Measurements from ENCODE around the gene C9orf43. TPM values are rescaled to one million over a fixed set of nuclear protein-coding genes. Genes with fewer than 3 reads are reported as not detected.
"Not testable (repeated sequence)": the region's sequence is repeated elsewhere in the genome, so short reads cannot be mapped to it uniquely, and the experiment has no call there.

C9orf43 gene
- total RNA-seq, 2 donors from 2014 or later = 0.32 to 0.33 TPM

DNA sequence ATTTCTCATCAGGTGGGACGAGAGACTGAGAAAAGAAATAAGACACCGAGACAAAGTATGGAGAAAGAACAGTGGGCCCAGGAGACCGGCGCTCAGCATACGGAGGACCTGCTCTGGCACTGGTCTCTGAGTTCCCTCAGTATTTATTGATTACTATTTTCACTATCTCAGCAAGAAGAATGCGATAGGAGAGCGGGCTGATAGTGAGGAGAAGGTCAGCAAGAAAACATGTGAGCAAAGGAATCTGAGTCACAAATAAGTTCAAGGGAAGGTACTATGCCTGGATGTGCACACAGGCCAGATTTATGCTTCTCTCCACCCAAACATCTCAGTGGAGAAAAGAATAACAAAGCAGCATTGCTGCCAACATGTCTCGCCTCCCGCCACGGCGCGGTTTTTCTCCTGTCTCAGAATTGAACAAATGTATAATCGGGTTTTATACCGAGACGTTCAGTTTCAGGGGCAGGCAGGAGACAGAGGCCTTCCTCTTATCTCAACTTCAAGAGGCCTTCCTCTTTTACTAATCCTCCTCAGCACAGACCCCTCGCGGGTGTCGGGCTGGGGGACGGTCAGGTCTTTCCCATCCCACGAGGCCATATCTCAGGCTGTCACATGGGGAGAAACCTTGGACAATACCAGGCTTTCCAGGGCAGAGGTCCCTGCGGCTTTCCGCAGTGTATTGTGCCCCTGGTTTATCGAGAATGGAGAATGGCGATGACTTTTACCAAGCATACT lies 31.3 kb upstream of the C9orf43 start:
- DNase-seq (ENCODE audit: low spot score) = peak; percentile 68
- intact Hi-C loops (cut with DNase I) = loop anchor here in 1 of 2 donors (5.0 kb wide), 1 partner anchor 1083 kb away; no protein-coding TSS in a partner anchor

DNA sequence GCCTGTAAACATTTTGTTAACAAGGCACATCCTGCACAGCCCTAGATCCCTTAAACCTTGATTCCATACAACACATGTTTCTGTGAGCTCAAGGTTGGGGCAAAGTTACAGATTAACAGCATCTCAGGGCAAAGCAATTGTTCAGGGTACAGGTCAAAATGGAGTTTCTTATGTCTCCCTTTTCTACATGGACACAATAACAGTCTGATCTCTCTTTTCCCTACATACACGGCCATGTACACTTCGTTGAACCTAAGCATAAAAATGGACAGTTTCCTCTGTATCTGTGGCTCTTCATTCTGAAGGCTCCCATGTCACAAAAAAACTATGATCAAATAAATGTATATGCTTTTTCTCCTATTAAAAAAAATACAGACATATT lies 30.7 kb upstream of the C9orf43 start:
- intact Hi-C loops (cut with DNase I) = loop anchor here in 1 of 2 donors (5.0 kb wide), 1 partner anchor 1082 kb away; no protein-coding TSS in a partner anchor

DNA sequence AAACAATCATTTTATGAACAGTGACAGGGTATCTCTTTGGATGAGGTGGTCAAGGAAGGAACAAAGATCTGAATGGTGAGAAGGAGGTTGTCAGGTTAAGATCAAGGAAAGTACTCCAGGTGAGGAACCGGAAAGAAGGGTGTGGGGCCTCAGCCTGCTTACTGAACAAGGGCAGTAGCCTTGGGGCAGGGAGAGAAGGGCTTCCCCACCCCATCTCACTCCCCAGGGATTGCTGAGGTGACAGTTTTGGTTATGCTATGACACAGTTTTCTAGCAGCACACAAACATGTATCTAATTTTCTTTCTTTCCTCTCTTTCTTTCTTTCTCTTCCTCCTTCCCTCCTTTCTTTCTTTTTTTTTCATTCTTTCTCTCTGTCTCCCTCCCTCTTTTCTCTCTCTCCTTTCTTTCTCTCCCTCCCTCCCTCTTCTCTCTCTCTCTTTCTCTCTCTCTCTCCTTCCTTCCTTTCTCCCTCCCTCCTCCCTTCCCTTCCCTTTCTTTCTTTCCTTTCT lies 29.6 kb upstream of the C9orf43 start:
- no peak for DNase-seq (ENCODE audit: low spot score)
- intact Hi-C loops (cut with DNase I) = no loop called here

More for the DNA sequence above, 30.7 kb upstream of the C9orf43 start:
- DNase-seq (ENCODE audit: low spot score) = not testable (repeated sequence)

DNA sequence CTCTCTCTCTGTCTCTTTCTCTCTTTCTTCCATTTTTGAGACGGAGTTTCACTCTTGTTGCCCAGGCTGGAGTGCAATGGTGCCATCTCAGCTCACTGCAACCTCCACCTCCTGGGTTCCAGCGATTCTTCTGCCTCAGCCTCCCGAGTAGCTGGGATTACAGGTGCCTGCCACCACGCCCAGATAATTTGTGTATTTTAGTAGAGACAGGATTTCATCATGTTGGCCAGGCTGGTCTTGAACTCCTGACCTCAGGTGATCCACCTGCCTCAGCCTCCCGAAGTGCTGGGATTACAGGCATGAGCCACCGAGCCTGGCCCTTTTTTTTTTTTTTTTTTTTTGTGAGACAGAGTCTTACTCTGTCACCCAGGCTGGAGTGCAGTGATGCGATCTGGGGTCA lies 29.1 kb upstream of the C9orf43 start:
- intact Hi-C loops (cut with DNase I); DNase-seq (ENCODE audit: low spot score): not testable (repeated sequence)

DNA sequence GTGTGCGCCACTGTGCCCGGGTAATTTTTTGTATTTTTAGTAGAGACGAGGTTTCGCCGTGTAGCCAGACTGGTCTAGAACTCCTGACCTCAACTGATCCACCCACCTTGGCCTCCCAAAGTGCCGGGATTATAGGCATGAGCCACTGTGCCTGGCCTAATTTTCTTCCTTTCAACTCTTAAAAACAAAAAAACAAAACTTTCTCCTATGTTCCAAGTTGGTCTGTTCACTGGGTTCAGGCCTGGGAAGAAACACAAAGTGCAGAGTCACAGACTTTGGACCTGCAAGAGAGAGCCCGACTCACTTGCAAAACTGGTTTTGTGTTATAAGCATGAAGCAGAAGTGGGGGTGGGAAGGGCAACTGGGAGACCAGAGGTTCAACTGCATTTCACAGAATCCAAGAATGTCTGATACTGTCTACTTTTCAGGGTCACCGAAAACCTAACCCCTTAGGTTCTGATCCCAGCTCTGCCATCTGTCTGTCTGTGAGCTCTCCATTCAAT lies 28.6 kb upstream of the C9orf43 start:
- no peak for DNase-seq (ENCODE audit: low spot score)
- intact Hi-C loops (cut with DNase I) = no loop called here

DNA sequence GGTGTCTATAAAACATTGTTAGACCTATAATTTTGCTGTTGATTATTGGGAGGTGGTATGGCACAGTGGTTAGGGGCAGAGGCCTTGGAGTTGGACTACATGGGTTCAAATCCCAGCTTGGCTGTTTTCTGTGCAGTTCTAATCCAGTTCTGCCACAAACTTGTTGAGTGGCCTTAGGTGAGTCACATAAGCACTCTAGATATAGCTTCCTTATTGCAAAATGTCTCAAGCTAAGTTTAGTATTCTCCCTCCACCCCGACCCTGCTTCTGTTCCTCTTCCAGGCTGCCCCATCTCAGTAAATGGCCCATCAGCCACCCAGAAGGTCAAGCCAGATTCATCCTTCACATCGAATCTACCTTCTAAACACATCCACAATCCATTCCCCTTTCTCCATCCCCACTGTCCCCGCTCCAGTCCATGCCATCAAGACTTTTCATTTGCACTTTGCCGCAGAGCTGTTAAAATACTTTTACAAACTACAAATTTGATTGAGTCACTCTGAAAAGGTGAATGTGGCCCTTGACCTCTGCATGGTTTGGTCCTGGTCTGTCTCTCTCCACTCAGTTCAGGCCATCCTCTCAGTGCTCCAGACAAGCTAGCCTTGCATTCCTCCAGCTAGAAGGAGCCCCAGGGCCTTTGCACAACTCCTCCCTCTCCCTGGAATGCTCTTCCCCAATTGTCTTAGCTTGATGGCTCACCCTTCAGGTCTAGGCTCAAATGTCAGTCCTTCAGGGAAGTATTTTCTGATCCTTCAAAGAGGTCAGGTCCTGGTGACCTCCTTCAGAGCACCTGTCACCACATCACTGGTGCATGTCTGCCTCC lies 23.8 kb upstream of the C9orf43 start:
- no peak for DNase-seq (ENCODE audit: low spot score)
- intact Hi-C loops (cut with DNase I) = no loop called here

DNA sequence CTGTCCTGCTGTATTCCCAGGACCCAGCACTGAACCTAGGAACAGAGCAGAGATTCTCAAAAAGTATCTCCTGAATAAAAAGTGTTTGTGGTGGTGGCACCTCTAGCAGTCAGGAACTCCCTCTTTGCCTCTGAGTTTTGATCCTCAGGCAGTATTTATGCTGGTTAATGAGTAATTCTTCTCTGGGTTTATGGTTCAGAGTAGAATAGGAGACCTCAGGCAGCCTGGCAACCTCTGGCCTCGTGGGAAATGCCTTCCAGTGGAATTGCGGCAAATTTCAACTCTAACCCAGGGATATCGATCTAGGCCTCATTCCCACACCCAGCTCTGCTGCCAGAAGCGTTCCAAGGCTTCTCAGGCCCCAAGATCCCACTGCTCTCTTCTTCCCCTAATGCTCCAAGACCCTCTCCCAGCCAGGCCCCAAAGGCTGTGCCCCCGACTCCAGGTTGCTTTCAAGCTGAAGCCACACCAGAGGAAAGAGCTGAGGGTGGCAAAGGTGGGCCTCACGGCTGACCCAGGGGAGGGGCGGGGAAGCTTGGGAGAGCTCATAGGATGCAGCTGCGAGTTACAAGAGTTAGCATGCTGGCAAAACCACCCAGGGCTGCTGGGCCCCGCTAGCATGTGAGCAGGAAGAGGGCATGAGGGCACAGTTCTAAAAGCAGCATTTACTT lies 22.9 kb upstream of the C9orf43 start:
- intact Hi-C loops (cut with DNase I) = no loop called here

DNA sequence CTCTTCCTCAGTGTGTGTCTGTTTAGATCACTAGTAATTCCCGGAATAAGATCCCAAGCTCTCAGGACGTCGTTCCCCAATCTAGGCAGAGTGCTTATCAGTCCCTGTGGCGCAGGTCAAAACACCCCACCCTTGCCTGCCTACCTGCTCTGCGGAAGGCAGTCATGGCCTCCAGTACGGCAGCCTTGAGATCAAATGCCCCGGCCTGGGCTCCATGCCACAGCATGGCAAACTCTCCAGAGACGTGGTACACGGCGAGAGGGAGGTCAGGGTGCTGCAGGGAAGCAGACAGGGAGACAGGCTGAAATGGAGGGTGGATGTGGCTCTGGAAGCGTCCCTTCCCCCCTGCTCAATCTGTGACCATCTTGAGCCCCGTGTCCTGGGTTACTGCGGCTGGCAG lies 21.7 kb upstream of the C9orf43 start:
- no peak for DNase-seq (ENCODE audit: low spot score)
- intact Hi-C loops (cut with DNase I) = no loop called here

More for the DNA sequence above, 22.9 kb upstream of the C9orf43 start:
- DNase-seq (ENCODE audit: low spot score) = no peak

DNA sequence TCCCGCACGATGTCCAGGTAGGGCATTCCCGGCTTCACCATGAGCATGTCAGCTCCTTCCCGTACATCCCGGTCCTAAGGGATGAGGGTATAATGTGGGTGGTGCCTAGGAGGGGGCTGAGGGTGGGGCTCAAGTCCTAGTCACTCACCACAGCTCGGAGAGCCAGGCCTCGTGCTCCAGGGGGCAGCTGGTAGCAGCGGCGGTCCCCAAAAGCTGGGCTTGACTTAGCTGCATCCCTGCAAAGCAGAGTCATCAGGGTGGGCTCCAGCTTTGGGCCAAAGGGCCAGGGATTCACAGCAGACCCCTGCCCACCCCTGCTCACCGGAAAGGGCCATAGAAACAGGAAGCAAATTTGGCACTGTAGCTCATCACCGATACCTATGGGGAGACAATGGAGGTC lies 21.1 kb upstream of the C9orf43 start:
- DNase-seq (ENCODE audit: low spot score) = no peak
- intact Hi-C loops (cut with DNase I) = no loop called here

DNA sequence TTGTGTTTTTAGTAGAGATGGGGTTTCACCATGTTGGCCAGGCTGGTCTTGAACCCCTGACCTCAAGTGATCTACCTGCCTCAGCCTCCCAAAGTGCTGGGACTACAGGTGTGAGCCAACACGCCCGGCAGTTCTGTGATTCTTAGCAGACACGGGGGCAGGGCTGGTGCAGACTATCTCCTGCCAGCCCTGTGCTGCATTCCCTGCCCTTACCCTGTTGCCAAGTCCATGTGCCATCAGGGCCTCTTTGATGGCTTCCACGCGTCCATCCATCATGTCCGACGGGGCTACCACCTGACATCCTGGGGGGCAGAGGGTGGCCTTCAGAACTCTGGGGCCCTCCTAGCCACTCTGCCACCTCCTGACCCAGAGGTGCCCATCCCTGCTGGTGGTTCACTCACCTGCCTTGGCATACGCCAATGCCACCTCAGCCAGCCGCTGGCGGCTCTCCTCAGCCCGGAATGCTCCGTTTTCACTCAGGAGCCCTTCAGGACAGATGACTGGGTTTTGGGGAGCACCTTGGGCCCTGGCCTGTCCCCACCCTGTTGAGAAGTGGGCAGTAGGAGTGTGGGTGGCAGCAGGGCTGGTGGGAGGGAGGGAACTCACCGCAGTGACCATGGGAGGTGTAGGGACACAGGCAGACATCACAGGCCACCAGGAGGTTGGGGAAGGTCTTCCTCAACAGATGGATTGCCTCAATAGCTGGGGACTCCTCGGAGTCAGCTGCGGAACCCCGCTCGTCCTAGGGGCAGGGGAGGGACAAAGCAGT lies 20.2 kb upstream of the C9orf43 start:
- intact Hi-C loops (cut with DNase I) = no loop called here

DNA sequence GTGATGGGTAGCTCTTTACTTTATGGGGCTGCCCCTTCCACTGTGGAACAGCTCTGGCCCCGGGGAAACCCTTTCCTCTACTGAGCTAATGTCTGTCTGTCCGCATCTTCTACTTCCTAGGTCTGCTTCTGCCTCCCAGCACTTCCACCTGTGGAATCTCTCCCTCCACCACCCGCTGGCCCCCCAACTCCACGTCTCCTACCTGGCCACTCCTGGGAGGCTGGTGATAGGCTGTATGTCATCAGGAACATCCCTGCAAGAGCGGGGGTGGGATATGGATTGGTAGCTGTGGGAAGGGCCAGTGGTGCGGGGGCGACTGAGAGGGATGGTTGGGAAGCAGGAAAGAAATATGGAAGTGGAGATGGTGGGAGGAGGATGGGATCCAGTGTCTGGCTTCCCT lies 18.6 kb upstream of the C9orf43 start:
- intact Hi-C loops (cut with DNase I) = no loop called here
- no peak for DNase-seq (ENCODE audit: low spot score)

More for the DNA sequence above, 20.2 kb upstream of the C9orf43 start:
- no peak for DNase-seq (ENCODE audit: low spot score)

DNA sequence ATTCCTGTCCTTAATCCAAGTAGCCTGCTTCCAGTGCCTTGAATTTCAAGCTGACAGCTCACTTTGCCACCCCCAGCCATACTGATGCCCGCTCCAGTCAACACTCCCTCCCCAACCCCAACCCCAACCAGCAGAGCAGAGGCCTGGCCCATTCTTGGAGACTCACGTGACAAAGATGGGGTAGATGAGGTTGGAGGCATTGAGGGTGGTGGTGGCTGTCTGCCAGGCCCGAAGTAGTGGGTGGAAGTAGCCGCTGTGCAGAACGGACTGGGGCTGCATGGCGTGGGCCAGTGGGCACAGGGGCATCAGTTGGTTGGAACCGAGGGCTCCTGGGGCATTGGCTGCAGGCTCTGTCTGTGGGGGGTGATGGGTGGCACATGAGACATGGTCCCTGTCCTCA lies 17.3 kb upstream of the C9orf43 start:
- intact Hi-C loops (cut with DNase I) = no loop called here
- DNase-seq (ENCODE audit: low spot score) = no peak

DNA sequence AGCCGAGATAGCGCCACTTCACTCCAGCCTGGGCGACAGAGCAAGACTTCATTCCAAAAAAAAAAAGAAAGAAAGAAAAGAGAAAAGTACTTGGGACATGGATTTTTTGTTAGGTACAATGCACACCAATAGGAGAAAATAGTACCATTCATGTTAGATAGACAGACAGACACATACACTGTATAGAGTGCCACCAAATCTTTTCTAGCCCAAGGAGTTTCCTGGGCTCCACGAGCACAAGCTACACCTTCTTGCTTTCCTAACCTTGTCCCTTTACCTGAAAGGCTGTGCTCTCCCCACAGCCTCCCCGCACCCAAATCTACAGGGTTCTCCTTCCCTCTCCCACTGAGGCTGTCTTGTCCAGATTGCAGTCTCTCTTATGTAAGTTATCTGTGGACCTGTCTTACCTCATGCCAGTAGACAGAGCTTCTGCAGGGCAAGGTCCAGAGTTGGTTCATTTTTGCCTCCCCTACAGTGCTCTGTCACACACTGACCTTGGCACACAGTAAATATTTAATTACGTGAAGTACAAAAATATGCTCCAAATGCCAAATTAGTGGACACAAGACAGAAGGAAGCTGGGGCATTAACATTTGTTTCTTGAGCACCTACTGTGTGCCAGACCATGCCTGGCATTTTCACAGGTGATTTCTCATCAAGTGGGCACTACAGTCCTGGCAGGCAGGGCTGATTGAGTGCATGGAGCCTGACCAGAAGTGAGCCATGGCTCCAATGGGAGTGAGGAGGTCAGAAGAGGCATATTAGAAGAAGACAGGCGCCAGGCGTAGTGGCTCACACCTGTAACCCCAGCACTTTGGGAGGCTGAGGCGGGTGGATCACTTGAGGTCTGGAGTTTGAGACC lies 15.3 kb upstream of the C9orf43 start:
- no peak for DNase-seq (ENCODE audit: low spot score)
- intact Hi-C loops (cut with DNase I) = no loop called here

DNA sequence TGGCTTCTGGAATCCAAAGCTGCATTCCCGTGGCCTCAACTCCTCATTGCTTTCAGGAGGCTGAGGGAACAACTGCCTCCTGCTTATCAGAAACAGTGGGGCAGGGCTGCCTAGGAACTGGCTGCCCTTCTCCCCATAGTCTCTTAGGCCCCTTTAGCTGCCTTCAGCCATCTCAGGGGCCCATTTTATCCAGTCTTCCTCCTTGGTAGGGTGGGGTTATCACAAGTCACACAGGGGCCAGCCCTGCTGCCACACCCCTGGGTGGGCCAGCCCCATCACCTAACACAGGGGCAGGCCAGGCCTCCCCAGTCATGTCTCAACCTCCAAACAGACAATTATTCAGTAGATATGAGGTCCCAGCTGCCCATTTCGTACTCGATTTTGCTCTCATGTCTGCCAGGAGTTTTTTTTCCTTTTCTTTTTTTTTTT lies 13.3 kb upstream of the C9orf43 start:
- DNase-seq (ENCODE audit: low spot score) = no peak
- intact Hi-C loops (cut with DNase I) = no loop called here

DNA sequence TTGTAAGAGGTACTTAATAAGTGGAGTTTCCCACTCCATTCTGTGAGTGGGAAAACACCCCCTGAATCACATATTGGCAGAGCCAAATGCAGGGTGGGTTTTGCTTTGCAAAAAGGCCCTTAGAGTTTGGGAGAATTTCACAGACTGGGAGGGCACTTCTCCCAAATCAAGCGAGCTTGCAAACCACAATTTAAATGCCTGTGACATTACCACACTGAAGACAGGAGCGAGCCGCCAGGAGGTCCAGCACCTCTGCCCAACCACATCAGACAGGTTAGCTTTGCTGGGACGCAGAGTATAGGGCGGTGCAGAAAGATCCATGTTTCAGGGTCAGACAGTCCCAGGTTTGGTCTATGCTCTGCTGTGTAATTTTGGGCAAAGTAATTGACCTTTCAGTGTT lies 11.8 kb upstream of the C9orf43 start:
- DNase-seq (ENCODE audit: low spot score) = no peak
- intact Hi-C loops (cut with DNase I) = no loop called here

DNA sequence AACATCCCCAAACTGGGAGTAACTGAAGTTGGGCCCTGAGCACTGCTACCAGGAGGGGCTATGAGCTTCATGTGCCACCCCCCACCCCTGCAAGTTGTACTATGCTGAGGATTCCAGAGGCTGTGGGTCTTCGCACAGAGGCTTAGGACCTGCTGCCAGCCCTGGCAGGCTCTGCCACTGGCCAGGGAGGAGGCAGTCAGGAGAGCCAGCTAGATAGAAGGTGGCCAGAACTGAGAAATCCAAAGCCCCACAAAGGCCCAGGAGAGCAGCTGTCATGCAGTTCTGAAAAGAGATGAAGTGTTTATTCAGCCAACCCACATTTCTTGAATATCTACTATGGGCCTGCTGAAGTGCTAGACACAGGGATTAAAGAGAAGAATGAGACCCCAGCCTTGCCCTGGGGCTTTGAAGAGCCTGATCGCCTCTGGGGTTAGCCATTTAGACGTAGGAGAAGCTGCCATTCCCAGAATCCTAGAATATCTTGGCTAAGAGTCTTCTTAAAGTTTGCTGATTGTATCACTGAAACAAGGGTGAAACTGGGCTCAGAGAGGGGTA lies 10.8 kb upstream of the C9orf43 start:
- DNase-seq (ENCODE audit: low spot score) = no peak
- intact Hi-C loops (cut with DNase I) = loop anchor here in 1 of 2 donors (10.0 kb wide), 1 partner anchor 125 kb away; the partner anchor contains the start of genes CDC26 and PRPF4

DNA sequence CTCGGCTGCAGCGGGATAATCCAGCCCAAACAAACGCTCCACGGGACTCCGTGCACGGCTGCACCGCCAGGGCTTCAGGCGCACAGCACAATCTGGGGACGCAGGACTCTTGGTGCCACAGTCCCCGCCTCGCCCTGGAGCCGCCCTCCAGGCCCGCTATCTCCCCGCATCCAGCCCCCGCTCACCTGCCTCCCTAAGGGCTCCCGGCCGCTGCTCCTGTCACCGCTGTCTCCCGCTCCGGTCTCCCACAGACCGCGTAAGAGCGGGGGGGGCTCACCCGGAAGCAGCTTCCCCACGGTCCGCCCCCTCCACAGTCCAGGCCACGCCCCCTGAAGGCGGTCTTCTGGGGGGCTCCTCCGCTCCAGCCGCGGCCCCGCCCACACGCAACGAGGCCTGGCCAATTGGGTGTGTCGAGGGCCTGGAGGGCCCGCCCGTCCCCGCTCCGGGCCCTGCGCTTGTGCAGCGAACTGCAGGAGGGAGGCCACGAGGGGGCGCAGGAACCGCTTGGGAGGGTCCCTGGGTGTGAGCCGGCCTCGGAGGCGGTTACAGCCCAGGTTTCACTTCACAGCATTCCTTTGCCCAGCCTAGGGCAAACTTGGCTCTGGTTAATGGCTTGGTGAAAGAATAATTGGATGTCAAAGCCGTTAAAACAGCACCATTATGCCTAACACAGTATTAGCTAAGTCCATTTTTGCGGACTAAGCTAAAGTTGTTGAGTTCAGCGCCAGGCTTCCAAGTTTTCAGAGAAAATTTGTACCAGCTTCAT lies 9.3 kb upstream of the C9orf43 start, which contains the start of gene ALAD:
Gene ALAD, minus strand, starts transcription at position 258 of the 766 bp plus-strand sequence. CDS start 7,725 bp downstream, outside the sequence.
- DNase-seq (ENCODE audit: low spot score) = peak; percentile 100
- intact Hi-C loops (cut with DNase I) = loop anchor here in 1 of 2 donors (10.0 kb wide), 1 partner anchor 126 kb away; the partner anchor contains the start of genes CDC26 and PRPF4
